ES-I3 (cell line): Measurements from ENCODE around the gene EGFL7.

Experiments used
- H3K36me3 ChIP-seq: 2 replicates; pipeline ENCODE4 v1.6.1; 2013; ENCODE audit warnings: mild to moderate bottlenecking, low read length, control low read depth, moderate library complexity; ENCODE audit not compliant: insufficient read depth
- H3K4me1 ChIP-seq: 2 replicates; pipeline ENCODE4 v1.6.1; 2013; ENCODE audit warnings: mild to moderate bottlenecking, control low read depth, low read length; ENCODE audit not compliant: insufficient read depth
- H3K9ac ChIP-seq: 2 replicates; pipeline ENCODE4 v1.6.1; 2013; ENCODE audit warnings: low read depth, mild to moderate bottlenecking, low read length, moderate library complexity
- H3K9me3 ChIP-seq: 2 replicates; pipeline ENCODE4 v1.6.1; 2013; ENCODE audit warnings: mild to moderate bottlenecking, low read length, moderate library complexity; ENCODE audit not compliant: control insufficient read depth, insufficient read depth

EGFL7 gene

GRCh38 chr9:136676297-136676794 is 13.6 kb downstream of the EGFL7 start:
- no peak overlapping the region for H3K9ac ChIP-seq
- no peaks in the 10 kb centered on the region; the same call in 1 of the 2 replicates for H3K4me1 ChIP-seq
- no peaks in the 10 kb centered on the region for H3K36me3 ChIP-seq
- no peaks in the 10 kb centered on the region for H3K9me3 ChIP-seq

- Histone ChIP-seq H3K9me3 (no peaks in the 10 kb centered on the region), H3K36me3 (no peaks in the 10 kb centered on the region), H3K9ac (no peak overlapping the region), H3K4me1 (no peaks in the 10 kb centered on the region; the same call in 1 of the 2 replicates)
Measured at GRCh38 chr9:136676920-136677686, 14.4 kb downstream of the EGFL7 start.

GRCh38 chr9:136678034-136678433 is 15.3 kb downstream of the EGFL7 start:
- no peak overlapping the region for H3K9ac ChIP-seq
- H3K36me3 ChIP-seq, result no peaks in the 10 kb centered on the region
- H3K4me1 ChIP-seq, result peaks cover 4% of the 10 kb centered on the region; the same call in 1 of the 2 replicates
- no peaks in the 10 kb centered on the region for H3K9me3 ChIP-seq

GRCh38 chr9:136678624-136679023 is 15.9 kb downstream of the EGFL7 start:
- Histone ChIP-seq H3K4me1 (peaks cover 4% of the 10 kb centered on the region; the same call in 1 of the 2 replicates), H3K36me3 (no peaks in the 10 kb centered on the region), H3K9me3 (no peaks in the 10 kb centered on the region), H3K9ac (no peak overlapping the region)

GRCh38 chr9:136679431-136679941 is 16.8 kb downstream of the EGFL7 start:
- Histone ChIP-seq H3K4me1 (peaks cover 6% of the 10 kb centered on the region; the same call in 1 of the 2 replicates), H3K36me3 (no peaks in the 10 kb centered on the region), H3K9me3 (no peaks in the 10 kb centered on the region), H3K9ac (no peak overlapping the region)

GRCh38 chr9:136681029-136681428 is 18.3 kb downstream of the EGFL7 start:
- Histone ChIP-seq H3K4me1 (peaks cover 9% of the 10 kb centered on the region; the same call in 1 of the 2 replicates), H3K9ac (no peak overlapping the region), H3K36me3 (no peaks in the 10 kb centered on the region), H3K9me3 (no peaks in the 10 kb centered on the region)

- H3K9ac ChIP-seq, result no peak overlapping the region
- no peaks in the 10 kb centered on the region for H3K36me3 ChIP-seq
- H3K4me1 ChIP-seq, result peaks cover 9% of the 10 kb centered on the region; the same call in 1 of the 2 replicates
- H3K9me3 ChIP-seq, result no peaks in the 10 kb centered on the region
Measured at GRCh38 chr9:136681945-136682699, 19.4 kb downstream of the EGFL7 start.

GRCh38 chr9:136682710-136683109 is 20.0 kb downstream of the EGFL7 start:
- H3K36me3 ChIP-seq, result no peaks in the 10 kb centered on the region
- H3K9me3 ChIP-seq, result no peaks in the 10 kb centered on the region
- H3K9ac ChIP-seq, result no peak overlapping the region
- peaks cover 9% of the 10 kb centered on the region; the same call in 1 of the 2 replicates for H3K4me1 ChIP-seq

- Histone ChIP-seq H3K9me3 (no peaks in the 10 kb centered on the region), H3K36me3 (no peaks in the 10 kb centered on the region), H3K4me1 (peaks cover 9% of the 10 kb centered on the region; the same call in 1 of the 2 replicates), H3K9ac (no peak overlapping the region)
Measured at GRCh38 chr9:136683173-136683745, 20.5 kb downstream of the EGFL7 start.

GRCh38 chr9:136683755-136684154 is 21.0 kb downstream of the EGFL7 start:
- Histone ChIP-seq H3K36me3 (no peaks in the 10 kb centered on the region), H3K9me3 (no peaks in the 10 kb centered on the region), H3K9ac (no peak overlapping the region), H3K4me1 (peaks cover 9% of the 10 kb centered on the region; the same call in 1 of the 2 replicates)

- no peak overlapping the region for H3K9ac ChIP-seq
- H3K4me1 ChIP-seq, result peaks cover 9% of the 10 kb centered on the region; the same call in 1 of the 2 replicates
- no peaks in the 10 kb centered on the region for H3K9me3 ChIP-seq
- H3K36me3 ChIP-seq, result no peaks in the 10 kb centered on the region
Measured at GRCh38 chr9:136684339-136684738, 21.6 kb downstream of the EGFL7 start.

- H3K36me3 ChIP-seq, result no peaks in the 10 kb centered on the region
- no peak overlapping the region for H3K9ac ChIP-seq
- no peaks in the 10 kb centered on the region for H3K9me3 ChIP-seq
Measured at GRCh38 chr9:136684799-136685198, 22.1 kb downstream of the EGFL7 start.

GRCh38 chr9:136685216-136685615 is 22.5 kb downstream of the EGFL7 start:
- H3K36me3 ChIP-seq, result no peaks in the 10 kb centered on the region
- H3K4me1 ChIP-seq, result peaks cover 9% of the 10 kb centered on the region; the same call in 1 of the 2 replicates
- no peaks in the 10 kb centered on the region for H3K9me3 ChIP-seq
- H3K9ac ChIP-seq, result no peak overlapping the region

More at GRCh38 chr9:136684799-136685198, 22.1 kb downstream of the EGFL7 start:
- peaks cover 9% of the 10 kb centered on the region; the same call in 1 of the 2 replicates for H3K4me1 ChIP-seq
